Stimulated activated CD4-positive, alpha-beta T cell treated with anti-CD3 and anti-CD28 coated beads, Interleukin-4, amount 100 ng/mL, for 48 hours (primary cell): Measurements from ENCODE around the gene HARS1.
"Not testable (repeated sequence)": the region's sequence is repeated elsewhere in the genome, so short reads cannot be mapped to it uniquely, and the experiment has no call there.

Experiments
- DNase-seq, 2 donors: peaks; one replicate each; pipeline ENCODE4 v3.0.0-alpha.2; 2020; ENCODE audit warnings: low read depth in 2 of 2

Gene HARS1, protein sequence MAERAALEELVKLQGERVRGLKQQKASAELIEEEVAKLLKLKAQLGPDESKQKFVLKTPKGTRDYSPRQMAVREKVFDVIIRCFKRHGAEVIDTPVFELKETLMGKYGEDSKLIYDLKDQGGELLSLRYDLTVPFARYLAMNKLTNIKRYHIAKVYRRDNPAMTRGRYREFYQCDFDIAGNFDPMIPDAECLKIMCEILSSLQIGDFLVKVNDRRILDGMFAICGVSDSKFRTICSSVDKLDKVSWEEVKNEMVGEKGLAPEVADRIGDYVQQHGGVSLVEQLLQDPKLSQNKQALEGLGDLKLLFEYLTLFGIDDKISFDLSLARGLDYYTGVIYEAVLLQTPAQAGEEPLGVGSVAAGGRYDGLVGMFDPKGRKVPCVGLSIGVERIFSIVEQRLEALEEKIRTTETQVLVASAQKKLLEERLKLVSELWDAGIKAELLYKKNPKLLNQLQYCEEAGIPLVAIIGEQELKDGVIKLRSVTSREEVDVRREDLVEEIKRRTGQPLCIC

DNA sequence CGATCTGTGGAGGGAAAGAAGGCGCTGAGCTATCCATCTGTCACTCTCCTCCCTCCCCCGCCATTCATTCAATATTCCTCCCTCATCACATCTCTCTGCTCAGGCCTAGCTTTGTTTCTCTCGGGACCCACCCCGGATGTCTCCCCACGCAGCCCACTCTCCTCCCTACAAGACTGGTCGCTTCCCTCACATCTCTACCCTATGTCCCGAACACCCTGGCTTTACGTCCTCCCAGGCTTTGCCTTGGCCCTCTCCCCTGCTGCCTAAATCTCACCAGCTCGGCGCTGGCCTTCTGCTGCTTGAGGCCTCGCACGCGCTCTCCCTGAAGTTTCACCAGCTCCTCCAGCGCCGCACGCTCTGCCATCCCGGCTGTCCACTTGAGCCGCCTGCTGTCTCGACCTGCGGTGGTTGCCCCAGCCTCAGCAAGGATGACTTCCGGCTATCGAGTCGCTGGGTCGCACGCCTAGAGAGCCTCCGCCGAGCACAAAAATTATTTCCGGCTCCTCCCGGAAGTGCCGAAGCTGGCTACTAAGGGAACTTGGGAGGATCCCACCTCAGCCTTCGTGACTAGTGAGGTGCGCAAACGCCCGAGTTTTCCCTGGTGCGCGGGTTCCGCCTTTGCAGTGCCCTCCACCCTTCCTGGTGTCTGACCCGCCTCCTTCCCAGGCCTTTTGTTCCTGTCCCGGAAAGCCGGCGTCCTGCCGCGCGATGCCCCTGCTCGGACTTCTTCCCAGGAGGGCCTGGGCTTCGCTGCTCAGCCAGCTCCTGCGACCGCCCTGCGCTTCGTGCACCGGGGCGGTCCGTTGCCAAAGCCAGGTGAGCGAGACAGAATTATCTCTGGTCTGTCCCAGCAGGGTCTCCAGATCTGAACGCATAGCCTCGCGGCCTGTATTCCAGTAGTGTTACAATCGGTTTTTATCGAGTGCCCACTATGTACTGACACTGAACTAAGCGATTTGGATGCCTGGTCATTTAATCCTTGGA, at the start of gene HARS1, which contains the start of gene HARS2:
Gene HARS1, minus strand, starts transcription at position 430 of the 984 bp plus-strand sequence. Its CDS starts 66 bp downstream, at position 364.
Gene HARS2, plus strand, starts transcription at position 515 of the 984 bp plus-strand sequence. Its CDS starts 194 bp downstream, at position 709.
- DNase-seq = peak; percentile 76 to 87

DNA sequence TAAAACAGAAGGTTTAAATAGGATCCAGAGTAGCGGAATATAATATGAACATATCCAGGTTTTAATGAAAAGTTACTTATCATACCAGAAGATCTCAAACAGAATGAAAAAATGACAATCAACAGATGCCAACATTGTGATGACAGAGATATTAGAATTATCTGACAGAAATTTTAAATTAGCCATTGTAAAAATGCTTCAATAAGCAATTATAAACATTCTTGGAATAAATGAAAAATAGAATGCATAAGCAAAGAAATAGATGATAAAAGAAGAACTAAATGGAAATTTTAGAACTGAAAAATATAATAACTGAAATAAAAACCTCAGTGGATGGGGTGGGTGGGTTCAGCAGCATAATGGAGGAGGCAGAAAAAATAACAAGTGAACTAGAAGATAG, 46.3 kb upstream of the HARS1 start:
- DNase-seq = no peak

- no peak for DNase-seq
These were observed 43.2 kb upstream of the HARS1 start for GRCh38 chr5:140734354-140734753.

DNA sequence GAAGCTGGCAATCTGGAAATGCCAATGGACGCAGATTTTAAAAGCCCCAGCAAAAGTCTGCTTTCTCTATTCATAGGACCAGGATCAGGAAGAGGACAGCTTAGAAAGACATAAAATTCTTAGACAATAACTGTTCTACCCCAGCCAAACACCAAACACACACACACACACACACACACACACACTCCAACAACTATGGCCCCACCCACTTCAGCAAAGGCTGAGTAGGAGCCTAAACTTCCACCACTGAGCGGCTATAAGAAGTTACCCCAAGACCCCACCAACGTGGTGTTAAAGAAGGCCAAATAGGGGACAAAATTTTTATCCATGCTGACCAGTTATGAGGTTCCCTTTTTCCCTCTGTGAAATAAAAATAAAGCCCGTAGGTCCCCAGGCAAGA, 41.9 kb upstream of the HARS1 start:
- DNase-seq = no peak

GRCh38 chr5:140725799-140726471, 34.8 kb upstream of the HARS1 start:
- DNase-seq = peak; percentile 66 to 72

GRCh38 chr5:140721395-140721794, 30.2 kb upstream of the HARS1 start:
- not testable (repeated sequence) for DNase-seq

GRCh38 chr5:140720738-140721137, 29.6 kb upstream of the HARS1 start:
- DNase-seq = not testable (repeated sequence)

GRCh38 chr5:140718266-140718592, 27.1 kb upstream of the HARS1 start:
- DNase-seq = no peak

DNA sequence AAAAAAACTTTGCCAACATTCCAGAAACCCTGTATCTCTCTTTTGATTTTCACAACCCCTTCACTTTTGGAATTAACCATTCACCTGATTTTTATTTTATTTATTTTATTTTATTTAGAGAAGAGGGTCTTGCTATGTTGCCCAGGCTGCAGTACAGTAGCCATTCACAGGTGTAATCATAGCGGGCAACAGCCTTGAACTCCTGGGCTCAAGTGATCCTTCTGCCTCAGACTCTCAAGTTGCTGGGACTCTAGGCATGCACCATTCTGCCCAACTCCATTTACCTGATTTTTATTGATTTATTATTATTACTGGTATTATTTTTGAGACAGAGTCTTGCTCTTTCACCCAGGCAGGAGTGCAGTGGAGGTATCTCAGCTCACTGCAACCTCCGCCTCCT, 25.1 kb upstream of the HARS1 start:
- not testable (repeated sequence) for DNase-seq

DNA sequence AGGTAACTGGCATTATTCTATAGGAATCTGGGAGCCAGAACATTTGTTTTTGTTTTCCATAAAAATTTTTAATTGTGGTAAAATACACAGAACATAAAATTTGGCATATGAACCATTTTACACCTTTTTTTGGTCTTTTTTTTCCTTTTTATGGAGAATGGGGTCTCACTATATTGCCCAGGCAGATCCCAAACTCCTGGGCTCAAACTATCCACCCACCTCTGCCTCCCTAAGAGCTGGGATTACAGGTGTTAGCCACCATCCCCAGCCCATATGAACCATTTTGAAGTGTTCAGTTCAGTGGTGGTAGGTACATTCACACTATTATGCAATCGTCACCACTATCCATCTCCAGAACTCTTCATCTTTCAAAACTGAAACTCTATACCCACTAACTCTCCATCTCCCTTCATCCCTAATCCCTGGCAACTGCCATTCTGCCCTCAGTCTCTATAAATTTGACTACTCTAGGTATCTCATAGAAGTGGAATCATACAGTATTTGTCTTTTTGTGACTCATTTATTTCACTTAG, 22.5 kb upstream of the HARS1 start:
- no peak for DNase-seq

DNA sequence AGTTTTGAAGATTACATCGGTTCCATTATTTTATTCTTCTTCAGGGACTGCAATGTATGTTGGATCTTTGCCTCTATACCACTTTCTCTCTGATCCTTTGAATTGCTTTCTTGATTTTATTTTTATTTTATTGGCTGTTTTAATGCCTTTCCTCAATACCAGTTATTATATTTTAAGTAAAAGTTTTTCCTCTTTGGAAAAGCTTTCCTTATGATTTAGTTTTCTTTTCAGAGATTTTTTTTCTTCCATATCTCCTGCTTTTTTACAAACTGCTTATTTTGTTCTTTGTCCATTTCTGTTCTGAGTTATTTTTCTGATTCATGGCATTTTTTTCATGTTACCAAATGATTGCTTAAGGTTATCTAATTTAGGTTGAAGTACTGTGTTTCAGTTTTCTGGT, 20.6 kb upstream of the HARS1 start:
- DNase-seq = no peak

DNA sequence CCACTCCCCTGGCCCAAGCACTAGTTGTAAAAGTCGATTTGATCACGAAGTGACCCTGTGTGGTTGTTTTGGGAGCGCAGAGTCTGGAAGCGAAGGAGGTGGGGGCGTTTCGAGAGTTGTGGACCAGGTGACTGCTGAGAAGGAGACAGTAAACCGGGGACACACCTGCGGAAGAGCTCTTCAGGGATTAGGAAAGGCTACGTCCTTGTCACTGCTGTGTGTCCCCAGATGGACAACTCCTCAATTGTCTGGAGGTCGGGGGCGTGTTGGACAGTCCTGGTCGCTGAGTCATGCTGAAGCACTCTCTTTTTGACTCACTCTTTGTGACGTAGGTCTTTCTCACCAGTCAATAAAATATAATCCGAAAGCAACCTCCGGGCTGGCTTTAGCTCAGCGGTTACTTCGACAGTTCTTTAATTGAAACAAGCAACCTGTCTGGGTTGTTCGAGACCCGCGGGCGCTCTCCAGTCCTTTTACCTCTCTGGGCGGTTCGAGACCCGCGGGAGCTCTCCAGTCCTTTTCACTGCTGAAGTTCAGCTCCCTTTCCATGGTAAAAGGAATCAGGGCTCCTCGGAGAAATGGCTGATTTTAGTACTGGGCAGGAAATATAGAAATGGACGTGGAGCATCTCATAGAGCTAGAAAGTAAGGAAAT, 19.9 kb upstream of the HARS1 start:
- DNase-seq = peak; percentile 78 to 80

DNA sequence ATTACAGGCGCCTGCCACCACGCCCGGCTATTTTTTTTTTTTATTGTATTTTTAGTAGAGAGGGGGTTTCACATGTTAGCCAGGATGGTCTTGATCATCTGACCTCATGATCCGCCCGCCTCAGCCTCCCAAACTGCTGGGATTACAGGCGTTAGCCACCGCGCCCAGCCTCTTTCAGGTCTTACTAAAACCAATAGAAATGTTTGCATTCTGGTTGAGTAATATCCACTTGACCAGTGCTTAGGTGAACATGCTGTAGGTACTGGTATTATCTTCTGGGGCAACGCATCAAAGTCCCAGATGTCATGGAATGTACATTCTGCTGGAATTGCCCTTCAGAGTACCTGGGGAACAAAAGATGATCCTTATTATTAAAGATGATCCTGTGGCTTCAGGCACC, 17.6 kb upstream of the HARS1 start:
- DNase-seq = not testable (repeated sequence)

- no peak for DNase-seq
These were observed 16.6 kb upstream of the HARS1 start for GRCh38 chr5:140707812-140708211.

DNA sequence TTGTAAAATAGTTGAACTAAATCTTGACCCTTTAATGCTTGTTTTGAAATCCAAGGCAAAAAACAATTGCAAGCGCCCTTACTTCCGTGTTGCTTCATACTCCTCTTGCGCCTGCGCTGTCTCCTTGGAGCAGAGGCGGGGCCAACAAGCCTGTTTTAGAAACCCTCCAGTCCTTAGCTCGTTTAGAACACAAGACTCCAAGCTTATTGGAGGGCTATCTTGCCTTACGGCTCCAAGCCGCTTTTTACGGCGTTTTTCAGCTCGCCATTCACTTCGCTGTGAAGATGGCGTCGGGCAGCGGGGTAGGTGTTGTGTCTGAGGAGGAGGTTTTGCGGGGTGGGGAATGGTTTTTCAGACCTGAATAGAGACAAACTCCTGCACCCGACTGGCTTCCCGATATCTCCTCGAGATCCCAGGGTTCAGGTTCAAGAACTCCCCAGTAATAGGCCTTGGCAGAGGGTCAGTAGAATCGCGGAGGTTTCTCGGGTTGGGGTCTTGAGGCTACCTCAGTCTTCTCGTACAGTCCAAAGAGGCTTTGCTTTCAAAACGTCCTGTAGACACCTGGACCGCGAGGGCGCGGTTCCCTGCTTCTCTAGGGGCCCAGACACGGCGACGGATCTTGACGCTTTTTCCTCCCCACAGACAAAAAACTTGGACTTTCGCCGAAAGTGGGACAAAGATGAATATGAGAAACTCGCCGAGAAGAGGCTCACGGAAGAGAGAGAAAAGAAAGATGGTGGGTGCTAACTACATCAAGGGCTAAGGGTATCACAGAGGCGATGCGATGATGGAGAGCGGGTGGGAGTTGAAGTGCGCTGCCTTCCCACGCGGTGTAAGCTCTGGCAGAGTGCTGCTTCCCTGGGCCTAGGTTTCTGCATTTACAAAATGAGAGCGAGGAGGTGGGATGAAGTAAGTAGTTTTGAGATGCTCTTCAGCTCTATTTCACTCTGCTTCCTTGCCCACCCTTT, 9.3 kb upstream of the HARS1 start, which contains the start of gene ZMAT2:
Gene ZMAT2, plus strand, starts transcription at position 271 of the 968 bp plus-strand sequence. Its CDS starts 14 bp downstream, at position 285.
- DNase-seq = peak; percentile 80 to 85

DNA sequence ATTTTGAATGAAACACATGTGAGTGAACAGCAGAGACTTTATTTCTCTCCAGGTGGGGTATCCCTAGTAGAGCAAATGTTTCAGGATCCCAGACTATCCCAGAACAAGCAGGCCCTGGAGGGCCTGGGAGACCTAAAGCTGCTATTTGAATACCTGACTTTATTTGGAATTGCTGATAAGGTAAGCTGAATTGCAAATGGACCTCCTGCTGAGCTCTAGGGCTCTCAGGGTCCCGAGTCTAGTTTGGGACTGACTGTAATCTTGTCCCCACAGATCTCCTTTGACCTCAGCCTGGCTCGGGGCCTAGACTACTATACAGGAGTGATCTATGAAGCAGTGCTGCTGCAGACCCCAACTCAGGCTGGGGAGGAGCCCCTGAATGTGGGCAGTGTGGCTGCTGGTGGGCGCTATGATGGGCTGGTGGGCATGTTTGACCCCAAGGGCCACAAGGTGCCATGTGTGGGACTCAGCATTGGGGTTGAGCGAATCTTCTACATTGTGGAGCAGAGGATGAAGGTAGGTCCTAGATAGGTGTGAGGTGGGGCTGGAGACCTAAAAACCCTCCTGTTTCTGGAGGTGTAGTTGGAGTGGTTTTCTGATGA, 5.8 kb upstream of the HARS1 start:
- no peak for DNase-seq

DNA sequence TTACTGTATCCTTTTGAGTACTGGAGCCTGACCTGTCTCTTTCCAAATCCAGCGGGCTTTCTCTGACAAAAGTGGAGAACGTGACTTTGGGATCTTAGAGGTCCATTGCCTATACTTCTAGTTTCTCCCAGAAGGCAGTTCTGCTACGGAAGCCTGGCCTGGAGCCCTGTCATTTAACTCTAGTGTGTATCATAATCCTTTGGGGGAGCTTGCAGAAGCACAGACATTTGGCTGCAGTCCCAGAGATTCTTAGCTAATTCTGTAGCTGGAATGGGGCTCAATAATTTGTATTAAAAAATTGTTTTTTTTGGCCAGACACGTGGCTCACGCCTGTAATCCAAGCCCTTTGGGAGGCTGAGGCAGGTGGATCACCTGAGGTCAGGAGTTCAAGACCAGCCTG, 3.1 kb upstream of the HARS1 start:
- no peak for DNase-seq

DNA sequence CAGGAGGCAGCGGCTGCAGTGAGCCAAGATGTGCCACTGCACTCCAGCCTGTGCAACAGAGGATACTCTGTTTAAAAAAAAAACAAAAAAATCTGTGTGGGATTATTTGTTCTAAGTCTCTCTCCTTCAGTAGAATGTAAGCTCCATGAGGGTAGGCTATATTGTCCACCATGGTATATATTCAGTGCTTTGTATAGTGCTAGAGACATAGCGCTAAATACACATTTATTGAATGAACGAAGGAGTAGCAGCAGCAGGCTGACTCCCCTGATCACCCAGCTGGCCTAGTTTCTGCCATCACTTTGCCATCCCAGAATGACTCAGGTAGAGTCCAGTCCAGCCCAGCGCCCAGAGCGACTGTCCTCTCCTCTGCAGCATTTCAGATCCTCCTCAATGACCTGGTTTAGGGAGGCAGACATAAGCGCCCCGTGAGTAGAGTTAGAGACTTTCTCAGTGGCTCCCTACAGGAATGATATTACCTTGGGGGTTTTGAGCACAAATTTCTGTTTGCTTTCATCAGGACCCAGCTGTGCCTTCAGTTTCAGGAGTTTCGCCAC, 716 bp downstream of the HARS1 start:
- DNase-seq = no peak

DNA sequence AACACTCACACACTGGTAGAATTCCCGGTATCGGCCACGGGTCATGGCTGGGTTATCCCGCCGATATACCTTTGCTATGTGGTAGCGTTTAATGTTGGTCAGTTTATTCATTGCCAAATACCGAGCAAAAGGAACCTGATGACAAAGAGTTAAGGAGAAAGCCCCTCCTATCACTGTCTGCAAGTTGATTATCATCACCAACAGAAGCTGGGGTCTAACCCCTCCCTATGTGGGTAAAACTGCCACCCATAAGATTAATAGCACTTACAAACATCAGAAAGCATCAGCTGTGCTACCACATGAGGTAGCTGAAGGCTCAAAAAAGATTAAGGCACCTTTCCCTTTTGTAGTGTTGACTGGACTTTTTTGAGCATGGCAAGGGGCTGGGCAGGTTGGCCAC, 12.2 kb downstream of the HARS1 start:
- no peak for DNase-seq
